GM12878 (cell line): ENCODE measurements around the gene CIPC. TPM values are rescaled to one million over a fixed set of nuclear protein-coding genes. Genes with fewer than 3 reads are reported as not detected.

Experiments used
- ATAC-seq: fragments of 200-7000 bp; cut with Tn5 transposase; 3 replicates; pipeline ENCODE4 v1.9.1; 2020; ENCODE audit warnings: mild to moderate bottlenecking, moderate library complexity
- BruUV-seq: library from RNA; stranded (reverse); fragments of 400-500 nt; replicated peaks from 2 replicates; lab custom pipeline; 2021; lab: Mats Ljungman, UMichigan
- CTCF ChIA-PET: fragments of 300-600 bp; sonication (Branson Sonifier 250); formaldehyde crosslinking; extraction: SDS; loops from one replicate; lab custom pipeline; 2021; ENCODE audit warnings: inconsistent platforms; lab: Yijun Ruan, JAX
- POLR2A ChIA-PET: fragments of 350-600 bp; formaldehyde crosslinking; extraction: SDS; loops from one replicate; lab custom pipeline; 2021; ENCODE audit warnings: inconsistent platforms; lab: Charles Lee
- RAD21 ChIA-PET: fragments of 300-600 bp; sonication (Branson Sonifier 250); formaldehyde crosslinking; loops from one replicate; lab custom pipeline; 2023; ENCODE audit warnings: antibody characterized with exemption; ENCODE audit not compliant: unreplicated experiment; lab: Charles Lee
- SMC1A ChIA-PET: fragments of 300-600 bp; sonication (Branson Sonifier 250); formaldehyde crosslinking; loops from one replicate; lab custom pipeline; 2023; ENCODE audit not compliant: unreplicated experiment, uncharacterized antibody; lab: Charles Lee
- DNase-seq: peaks from one replicate; pipeline ENCODE4 v3.0.0-alpha.2; 2011; ENCODE audit warnings: low read depth, low spot score
- FAIRE-seq: peaks from 3 replicates; lab custom pipeline; 2011; peaks lifted over from hg19 to GRCh38; lab: Jason Lieb, UNC
- H2AFZ ChIP-seq: 2 replicates; pipeline ENCODE4 v1.6.0; 2011; ENCODE audit warnings: low read depth, low read length, control low read depth; ENCODE audit not compliant: control insufficient read depth
- H3K27ac ChIP-seq: 2 replicates; pipeline ENCODE4 v1.5.1; 2011; ENCODE audit warnings: control low read depth; ENCODE audit not compliant: control insufficient read depth, insufficient read depth
- H3K27me3 ChIP-seq, 2 experiments: replicated peaks in 1 of 2; 2 replicates each; pipeline versions ENCODE4 v1.6.0 to v1.6.1; 2011; ENCODE audit warnings: low read length in 1 of 2; ENCODE audit not compliant: control insufficient read depth in 2 of 2, insufficient read depth in 2 of 2
- H3K36me3 ChIP-seq, 2 experiments: 2 replicates each; pipeline ENCODE4 v1.5.1; 2011; ENCODE audit warnings: low read length in 1 of 2; ENCODE audit not compliant: control insufficient read depth in 2 of 2, insufficient read depth in 2 of 2
- H3K4me1 ChIP-seq: 2 replicates; pipeline ENCODE4 v1.6.1; 2011; ENCODE audit warnings: mild to moderate bottlenecking, low read length, moderate library complexity, mixed read lengths; ENCODE audit not compliant: control insufficient read depth, insufficient read depth
- H3K4me2 ChIP-seq: 2 replicates; pipeline ENCODE4 v1.6.0; 2011; ENCODE audit warnings: control low read depth; ENCODE audit not compliant: control insufficient read depth, insufficient read depth
- H3K4me3 ChIP-seq: fragments of 200-600 bp; sonication (generic); 2 replicates; pipeline ENCODE4 v1.5.1; 2016
- H3K79me2 ChIP-seq: 2 replicates; pipeline ENCODE4 v1.6.0; 2011; ENCODE audit warnings: low read length; ENCODE audit not compliant: control insufficient read depth, insufficient read depth
- H3K9ac ChIP-seq: 2 replicates; pipeline ENCODE4 v1.8.0; 2011; ENCODE audit warnings: low read length, control low read depth, mixed read lengths; ENCODE audit not compliant: control insufficient read depth, insufficient read depth
- H3K9me3 ChIP-seq: replicated peaks from 3 replicates; pipeline ENCODE4 v1.5.1; 2011; ENCODE audit warnings: mild to moderate bottlenecking, low read length; ENCODE audit not compliant: control insufficient read depth, insufficient read depth
- H4K20me1 ChIP-seq: 2 replicates; pipeline ENCODE4 v1.6.0; 2011; ENCODE audit not compliant: control insufficient read depth, insufficient read depth
- FOXM1 ChIP-seq: IDR thresholded peaks from 2 replicates; pipeline ENCODE4 v1.6.1; 2012; ENCODE audit warnings: low read depth, mild to moderate bottlenecking, inconsistent platforms, low read length, moderate library complexity
- GATAD2B ChIP-seq: fragments of 450-650 bp; conservative IDR thresholded peaks from 2 replicates; pipeline ENCODE4 v1.6.1; 2017; ENCODE audit warnings: low read depth, mild to moderate bottlenecking, moderate library complexity
- MEF2B ChIP-seq: fragments of 450-650 bp; IDR thresholded peaks from 2 replicates; pipeline ENCODE4 v1.6.1; 2018; ENCODE audit warnings: mild to moderate bottlenecking, moderate library complexity; ENCODE audit not compliant: partially characterized antibody, poor library complexity, severe bottlenecking
- NFYB ChIP-seq: IDR thresholded peaks from 2 replicates; pipeline ENCODE4 v1.6.1; 2011; ENCODE audit warnings: low read depth, mild to moderate bottlenecking, low read length, improper control_type of control experiment, moderate library complexity; ENCODE audit not compliant: insufficient read depth
- RCOR1 ChIP-seq: conservative IDR thresholded peaks from 2 replicates; pipeline ENCODE4 v1.6.1; 2012; ENCODE audit warnings: low read depth, low read length, improper control_type of control experiment
- SMAD1 ChIP-seq: fragments of 450-650 bp; IDR thresholded peaks from 2 replicates; pipeline ENCODE4 v1.6.1; 2018; ENCODE audit warnings: mild to moderate bottlenecking, low read depth; ENCODE audit not compliant: partially characterized antibody
- SPI1 ChIP-seq: IDR thresholded peaks from 2 replicates; pipeline ENCODE4 v1.6.1; 2011; ENCODE audit warnings: low read depth, mild to moderate bottlenecking, low read length, moderate library complexity, borderline replicate concordance; ENCODE audit not compliant: insufficient read depth
- YBX1 ChIP-seq: fragments of 450-650 bp; IDR thresholded peaks from 2 replicates; pipeline ENCODE4 v1.6.1; 2016; ENCODE audit warnings: antibody characterized with exemption
- YY1 ChIP-seq: IDR thresholded peaks from 2 replicates; pipeline ENCODE4 v1.6.1; 2011; ENCODE audit warnings: low read depth, mild to moderate bottlenecking, low read length
- WGBS: methylation state at CpG from one replicate; pipeline ENCODE4 v1.1.6; 2016; ENCODE audit warnings: low lambda C conversion rate; ENCODE audit not compliant: insufficient replicate concordance, insufficient coverage; ENCODE audit errors: missing lambda C conversion rate; 5-methylcytosine and 5-hydroxymethylcytosine counted together
- in situ Hi-C: fragments of 300-500 bp; cut with MboI; formaldehyde crosslinking; loops from 9 replicates; pipeline ENCODE4 v1.14.3; 2018; ENCODE audit warnings: mixed read lengths
- intact Hi-C: fragments of 100-400 bp; cut with micrococcal nuclease; formaldehyde crosslinking; loops from one replicate; pipeline ENCODE4 v1.14.2; 2022; ENCODE audit not compliant: unreplicated experiment
- polyA plus RNA-seq, 11 experiments: library from polyadenylated mRNA; depleted of rRNA in 4 of 11; unstranded in 6 of 11; stranded (reverse) in 5 of 11; fragments of >200 nt; fragmentation: Nextera tagmentation in 4 of 11; fragmentation: Illumina TruSeq in 1 of 11; extraction: Ambion mirVana in 4 of 11; extraction: Trizol in 1 of 11; gene quantifications; 1 replicate in 1 of 11; 2 replicates in 10 of 11; pipeline versions ENCODE4 v1.2.1 to v1.2.3, GENCODE V29; 2011 to 2016; ENCODE audit warnings: inconsistent platforms in 2 of 11, missing spikeins in 2 of 11, low read depth in 1 of 11
- total RNA-seq, 4 experiments: library from RNA; depleted of rRNA in 3 of 4; stranded (reverse); fragments of >200 nt in 3 of 4; fragmentation: Illumina TruSeq in 1 of 4; extraction: Trizol in 1 of 4; gene quantifications; 2 replicates each; pipeline versions ENCODE4 v1.2.1 to v1.2.3, GENCODE V29; 2013 to 2021
- TF ChIP-seq, protein P1 (sequence below): fragments of 450-650 bp; IDR thresholded peaks from 2 replicates; pipeline ENCODE4 v1.6.1; 2017; ENCODE audit warnings: antibody characterized with exemption, mild to moderate bottlenecking, moderate library complexity

The CIPC gene
- total and polyA plus RNA-seq, 10 of the 15 experiments (the other 5 are each of a cell fraction or from before 2014, with no cell fraction given): 5.6 to 29.5 (median 16.5) TPM

- no peak overlapping the region for H3K4me2 ChIP-seq
- H4K20me1 ChIP-seq: no peaks in the 10 kb centered on the region
- H3K36me3 ChIP-seq: peaks cover 0 to 18% of the 10 kb centered on the region in 2 experiments; a peak in 3 of 4 replicates
- in situ Hi-C loops: no loop called here
- BruUV-seq: no TSS peak
- POLR2A ChIA-PET: interaction anchor here (2.2 kb wide), 1 partner anchor 9 kb away, joined by 7 read pairs; no protein-coding TSS in a partner anchor
- H3K4me1 ChIP-seq: no peaks in the 10 kb centered on the region
- RAD21 ChIA-PET: interaction anchor here (13.2 kb wide), 1 partner anchor 15 kb away, joined by 185 read pairs; no protein-coding TSS in a partner anchor
- CTCF ChIA-PET: interaction anchor here (1.2 to 21.9 kb wide), 2 partner anchors 12 to 28 kb away, joined by 3 to 445 read pairs; no protein-coding TSS in a partner anchor
- ATAC-seq (no peak), FAIRE-seq (no peak), DNase-seq (no peak)
- WGBS: 66% methylated on average over 3 of the region's 3 CpGs
- H3K27me3 ChIP-seq: no peaks in the 10 kb centered on the region
- no peak overlapping the region for H3K27ac ChIP-seq
- no peak for TF ChIP-seq GATAD2B
- TF ChIP-seq RCOR1: no peak
- no peak for TF ChIP-seq SPI1
- no peak for TF ChIP-seq SMAD1
- TF ChIP-seq NFYB: no peak
- TF ChIP-seq MEF2B: no peak
- no peak for TF ChIP-seq YBX1
- TF ChIP-seq, protein P1, sequence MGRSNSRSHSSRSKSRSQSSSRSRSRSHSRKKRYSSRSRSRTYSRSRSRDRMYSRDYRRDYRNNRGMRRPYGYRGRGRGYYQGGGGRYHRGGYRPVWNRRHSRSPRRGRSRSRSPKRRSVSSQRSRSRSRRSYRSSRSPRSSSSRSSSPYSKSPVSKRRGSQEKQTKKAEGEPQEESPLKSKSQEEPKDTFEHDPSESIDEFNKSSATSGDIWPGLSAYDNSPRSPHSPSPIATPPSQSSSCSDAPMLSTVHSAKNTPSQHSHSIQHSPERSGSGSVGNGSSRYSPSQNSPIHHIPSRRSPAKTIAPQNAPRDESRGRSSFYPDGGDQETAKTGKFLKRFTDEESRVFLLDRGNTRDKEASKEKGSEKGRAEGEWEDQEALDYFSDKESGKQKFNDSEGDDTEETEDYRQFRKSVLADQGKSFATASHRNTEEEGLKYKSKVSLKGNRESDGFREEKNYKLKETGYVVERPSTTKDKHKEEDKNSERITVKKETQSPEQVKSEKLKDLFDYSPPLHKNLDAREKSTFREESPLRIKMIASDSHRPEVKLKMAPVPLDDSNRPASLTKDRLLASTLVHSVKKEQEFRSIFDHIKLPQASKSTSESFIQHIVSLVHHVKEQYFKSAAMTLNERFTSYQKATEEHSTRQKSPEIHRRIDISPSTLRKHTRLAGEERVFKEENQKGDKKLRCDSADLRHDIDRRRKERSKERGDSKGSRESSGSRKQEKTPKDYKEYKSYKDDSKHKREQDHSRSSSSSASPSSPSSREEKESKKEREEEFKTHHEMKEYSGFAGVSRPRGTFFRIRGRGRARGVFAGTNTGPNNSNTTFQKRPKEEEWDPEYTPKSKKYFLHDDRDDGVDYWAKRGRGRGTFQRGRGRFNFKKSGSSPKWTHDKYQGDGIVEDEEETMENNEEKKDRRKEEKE: no peak
- no peak for TF ChIP-seq YY1
- TF ChIP-seq FOXM1: no peak
- no peak overlapping the region for H2AFZ ChIP-seq
- H3K4me3 ChIP-seq: no peak overlapping the region
- no peaks in the 10 kb centered on the region for H3K9me3 ChIP-seq
- H3K9ac ChIP-seq: no peak overlapping the region
- H3K79me2 ChIP-seq: peaks cover 2% of the 10 kb centered on the region
- intact Hi-C loops: no loop called here
- SMC1A ChIA-PET: interaction anchor here (0.9 to 21.4 kb wide), 2 partner anchors 12 to 1293 kb away, joined by 3 to 428 read pairs; no protein-coding TSS in a partner anchor
Measured at GRCh38 chr14:77106666-77107065, 8.6 kb downstream of the CIPC start.
